Caco-2 (cell line): Measurements from ENCODE around the gene RNF41. TPM values are rescaled to one million over a fixed set of nuclear protein-coding genes. Genes with fewer than 3 reads are reported as not detected.

Source experiments
- BruUV-seq: library from RNA; stranded (reverse); fragments of 400-500 nt; replicated peaks from 2 replicates; lab custom pipeline; 2021; lab: Mats Ljungman, UMichigan
- CTCF ChIA-PET: fragments of 300-600 bp; sonication (Branson Sonifier 250); formaldehyde crosslinking; loops from one replicate; lab custom pipeline; 2022; ENCODE audit warnings: antibody characterized with exemption; lab: Charles Lee
- POLR2A ChIA-PET: fragments of 300-600 bp; sonication (Branson Sonifier 250); formaldehyde crosslinking; loops from one replicate; lab custom pipeline; 2022; ENCODE audit warnings: antibody characterized with exemption; lab: Charles Lee
- DNase-seq, 2 experiments: peaks; one replicate each; pipeline versions ENCODE4 v3.0.0 to v3.0.0-alpha.2; 2020 to 2022
- H3K27me3 ChIP-seq: replicated peaks from 2 replicates; pipeline ENCODE4 v1.6.0; 2011; ENCODE audit warnings: low read length; ENCODE audit not compliant: control insufficient read depth, insufficient read depth
- H3K36me3 ChIP-seq: 2 replicates; pipeline ENCODE4 v1.5.1; 2011; ENCODE audit warnings: low read length; ENCODE audit not compliant: control insufficient read depth, insufficient read depth
- H3K4me1 ChIP-seq: fragments of 250-450 bp; sonication (Bioruptor Pico); 2 replicates; pipeline ENCODE4 v1.5.1; 2020; ENCODE audit warnings: mild to moderate bottlenecking
- H3K4me3 ChIP-seq: 2 replicates; pipeline ENCODE4 v1.5.1; 2011; ENCODE audit warnings: low read depth, mild to moderate bottlenecking, control low read depth, low read length
- H3K9me3 ChIP-seq: fragments of 250-450 bp; sonication (Bioruptor Pico); 2 replicates; pipeline ENCODE4 v1.5.1; 2020; ENCODE audit warnings: mild to moderate bottlenecking, moderate library complexity
- H3K27ac Mint-ChIP-seq: one replicate; pipeline ENCODE4 v1.8.0; 2022; ENCODE audit warnings: mixed read lengths; ENCODE audit not compliant: unreplicated experiment
- H3K27me3 Mint-ChIP-seq: one replicate; pipeline ENCODE4 v1.8.0; 2022; ENCODE audit warnings: mixed read lengths; ENCODE audit not compliant: insufficient read depth, unreplicated experiment
- H3K36me3 Mint-ChIP-seq: one replicate; pipeline ENCODE4 v1.8.0; 2022; ENCODE audit warnings: mild to moderate bottlenecking, mixed read lengths; ENCODE audit not compliant: insufficient read depth, unreplicated experiment
- H3K4me1 Mint-ChIP-seq: one replicate; pipeline ENCODE4 v1.8.0; 2022; ENCODE audit warnings: low read depth, mixed read lengths; ENCODE audit not compliant: unreplicated experiment
- H3K4me3 Mint-ChIP-seq: one replicate; pipeline ENCODE4 v1.8.0; 2022; ENCODE audit warnings: mild to moderate bottlenecking, moderate library complexity, mixed read lengths; ENCODE audit not compliant: unreplicated experiment
- H3K9me3 Mint-ChIP-seq: one replicate; pipeline ENCODE4 v1.8.0; 2022; ENCODE audit warnings: mixed read lengths; ENCODE audit not compliant: unreplicated experiment
- CTCF ChIP-seq, 2 experiments: fragments of 200-600 bp in 1 of 2; IDR thresholded peaks; 1 replicate in 1 of 2; 2 replicates in 1 of 2; pipeline versions ENCODE4 v1.5.1 to v1.8.0; 2011 to 2022; ENCODE audit warnings: antibody characterized with exemption in 1 of 2, control low read depth in 1 of 2, inconsistent platforms in 1 of 2, low read depth in 1 of 2, low read length in 1 of 2, mild to moderate bottlenecking in 1 of 2, moderate library complexity in 1 of 2; ENCODE audit not compliant: insufficient read depth in 1 of 2, severe bottlenecking in 1 of 2, unreplicated experiment in 1 of 2
- intact Hi-C: fragments of 100-400 bp; cut with micrococcal nuclease; formaldehyde crosslinking; loops from one replicate; pipeline ENCODE4 v1.10.0; 2022; ENCODE audit not compliant: unreplicated experiment
- total RNA-seq: library from RNA; stranded (reverse); gene quantifications from 2 replicates; pipeline ENCODE4 v1.2.3, GENCODE V29; 2022

The RNF41 gene
- total RNA-seq, 1 experiment from 2014 or later = 53.4 TPM

- TF ChIP-seq CTCF (IDR thresholded peaks at IDR 0.05; ENCODE audit: insufficient read depth in 1 of 2, low read depth in 1 of 2, low read length in 1 of 2, severe bottlenecking in 1 of 2, unreplicated experiment in 1 of 2) = no peak
- Mint-ChIP-seq H3K9me3 (no peaks in the 10 kb centered on the region), H3K36me3 (peaks cover 81% of the 10 kb centered on the region), H3K4me1 (no peaks in the 10 kb centered on the region), H3K27ac (no peak overlapping the region), H3K4me3 (no peak overlapping the region), H3K27me3 (no peaks in the 10 kb centered on the region)
- Histone ChIP-seq H3K9me3 (no peaks in the 10 kb centered on the region), H3K4me1 (no peaks in the 10 kb centered on the region), H3K27me3 (no peaks in the 10 kb centered on the region), H3K4me3 (no peak overlapping the region), H3K36me3 (peaks cover 4% of the 10 kb centered on the region)
- no TSS peak for BruUV-seq
- intact Hi-C loops = no loop called here
- no peak for DNase-seq
- ChIA-PET CTCF (interaction anchor here (0.8 kb wide), 1 partner anchor 14 kb away, joined by 3 read pairs; the partner anchor contains the start of gene RNF41), POLR2A (interaction anchor here (0.6 to 0.9 kb wide), 2 partner anchors 14 to 451 kb away, joined by 3 to 10 read pairs; partner anchors contain the start of gene RNF41)
Observed at GRCh38 chr12:56208006-56208405, 13.7 kb downstream of the RNF41 start.

DNA sequence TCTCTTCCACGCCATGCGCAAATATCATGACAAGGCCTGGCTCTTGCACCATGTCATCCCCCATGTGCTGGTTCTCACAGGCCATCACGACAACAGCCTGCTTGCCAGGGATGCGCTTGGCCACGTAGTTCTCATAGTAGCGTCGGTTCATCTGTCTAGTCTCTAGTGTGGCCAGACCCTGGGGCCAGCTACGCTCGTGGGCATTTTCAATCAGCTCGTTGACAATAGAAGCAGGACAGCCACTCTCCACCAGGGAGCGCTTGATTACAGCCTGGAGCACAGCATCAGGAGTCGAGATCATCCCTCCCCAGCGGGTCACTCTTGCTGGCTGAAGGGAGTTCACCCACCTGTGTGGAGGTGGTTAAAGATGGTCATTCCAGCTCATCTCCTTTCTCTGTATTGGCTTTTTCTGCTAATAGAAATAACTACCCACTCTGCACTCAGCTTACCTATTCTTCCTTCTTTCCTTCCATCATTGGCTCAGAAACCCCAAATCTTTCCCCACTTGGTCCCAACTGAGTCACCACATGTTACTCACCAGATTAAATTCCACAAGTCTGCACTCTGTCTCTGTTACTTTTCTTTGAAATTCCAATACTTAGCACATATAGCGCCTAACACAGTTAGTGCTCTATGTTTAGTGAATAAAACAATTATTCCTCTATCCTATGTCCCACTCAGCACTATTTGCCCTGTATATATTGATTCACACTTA is 15.1 kb downstream of the RNF41 start:
- POLR2A ChIA-PET = interaction anchor here (1.0 to 2.2 kb wide), 2 partner anchors 15 to 17 kb away, joined by 5 to 19 read pairs; partner anchors contain the start of genes RNF41 and SMARCC2
- no peak overlapping the region for H3K4me3 Mint-ChIP-seq
- no peaks in the 10 kb centered on the region for H3K9me3 ChIP-seq
- peak; percentile 61 to 78 for TF ChIP-seq CTCF (IDR thresholded peaks at IDR 0.05; ENCODE audit: insufficient read depth in 1 of 2, low read depth in 1 of 2, low read length in 1 of 2, severe bottlenecking in 1 of 2, unreplicated experiment in 1 of 2)
- H3K4me1 ChIP-seq = no peaks in the 10 kb centered on the region
- H3K36me3 ChIP-seq = peaks cover 2% of the 10 kb centered on the region; the same call in 1 of the 2 replicates
- intact Hi-C loops = loop anchor here (1.0 kb wide), 1 partner anchor 18 kb away; the partner anchor contains the start of gene NABP2
- H3K27me3 Mint-ChIP-seq = no peaks in the 10 kb centered on the region
- no TSS peak for BruUV-seq
- H3K4me3 ChIP-seq = no peak overlapping the region
- no peaks in the 10 kb centered on the region for H3K9me3 Mint-ChIP-seq
- no peaks in the 10 kb centered on the region for H3K27me3 ChIP-seq
- no peak overlapping the region for H3K27ac Mint-ChIP-seq
- peak; percentile 72 to 77 for DNase-seq
- CTCF ChIA-PET = interaction anchor here (0.6 to 4.6 kb wide), 15 partner anchors 9 to 88 kb away, joined by 3 to 61 read pairs (median 4); partner anchors contain the start of genes ANKRD52, COQ10A, ESYT1 and NABP2
- peaks cover 71% of the 10 kb centered on the region for H3K36me3 Mint-ChIP-seq
- H3K4me1 Mint-ChIP-seq = no peaks in the 10 kb centered on the region

DNA sequence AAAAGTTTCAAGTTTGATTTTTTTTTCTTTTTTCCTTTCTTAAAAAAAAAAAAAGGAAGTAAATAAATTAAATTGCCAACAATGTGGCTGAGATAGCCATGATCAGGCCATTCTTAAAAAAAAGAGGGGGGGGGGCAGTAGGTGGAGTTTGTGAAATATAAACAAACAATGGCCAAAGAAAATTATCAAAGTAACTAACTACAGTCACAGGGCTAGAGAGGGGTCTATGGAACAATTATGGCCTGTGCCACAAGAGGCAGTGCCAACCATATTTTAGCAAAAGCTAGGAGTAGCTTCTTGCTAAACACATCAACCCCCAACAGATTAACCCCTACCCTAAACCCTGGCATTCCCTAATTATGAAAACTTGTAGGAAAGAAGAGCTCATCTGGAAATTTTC is 16.3 kb downstream of the RNF41 start:
- intact Hi-C loops = no loop called here
- Mint-ChIP-seq H3K9me3 (no peaks in the 10 kb centered on the region), H3K4me3 (no peak overlapping the region), H3K4me1 (no peaks in the 10 kb centered on the region), H3K27me3 (no peaks in the 10 kb centered on the region), H3K27ac (no peak overlapping the region), H3K36me3 (peaks cover 59% of the 10 kb centered on the region)
- Histone ChIP-seq H3K9me3 (no peaks in the 10 kb centered on the region), H3K27me3 (no peaks in the 10 kb centered on the region), H3K36me3 (peaks cover 2% of the 10 kb centered on the region; the same call in 1 of the 2 replicates), H3K4me3 (no peak overlapping the region), H3K4me1 (no peaks in the 10 kb centered on the region)
- no peak for DNase-seq
- POLR2A ChIA-PET = interaction anchor here (0.6 to 2.2 kb wide), 3 partner anchors 15 to 16 kb away, joined by 5 to 19 read pairs (median 8); partner anchors contain the start of genes RNF41 and SMARCC2
- TF ChIP-seq CTCF (IDR thresholded peaks at IDR 0.05; ENCODE audit: insufficient read depth in 1 of 2, low read depth in 1 of 2, low read length in 1 of 2, severe bottlenecking in 1 of 2, unreplicated experiment in 1 of 2) = no peak
- CTCF ChIA-PET = interaction anchor here (1.4 to 4.6 kb wide), 6 partner anchors 16 to 86 kb away, joined by 3 to 61 read pairs (median 8); partner anchors contain the start of genes COQ10A, NABP2, RNF41 and SMARCC2
- BruUV-seq = no TSS peak
